GM23248 (cell line): Measurements from ENCODE around the gene PSMC3.

Source experiments
- EZH2 ChIP-seq: fragments of 200-600 bp; sonication (generic); IDR thresholded peaks from 2 replicates; pipeline ENCODE4 v1.6.1; 2018; ENCODE audit warnings: antibody characterized with exemption, mild to moderate bottlenecking; ENCODE audit not compliant: insufficient read depth, poor library complexity, severe bottlenecking
- EZH2phosphoT487 ChIP-seq: fragments of 200-600 bp; sonication (generic); IDR thresholded peaks from 2 replicates; pipeline ENCODE4 v1.6.1; 2018; ENCODE audit warnings: antibody characterized with exemption, moderate library complexity, mild to moderate bottlenecking, low read depth; ENCODE audit not compliant: insufficient read depth

DNA sequence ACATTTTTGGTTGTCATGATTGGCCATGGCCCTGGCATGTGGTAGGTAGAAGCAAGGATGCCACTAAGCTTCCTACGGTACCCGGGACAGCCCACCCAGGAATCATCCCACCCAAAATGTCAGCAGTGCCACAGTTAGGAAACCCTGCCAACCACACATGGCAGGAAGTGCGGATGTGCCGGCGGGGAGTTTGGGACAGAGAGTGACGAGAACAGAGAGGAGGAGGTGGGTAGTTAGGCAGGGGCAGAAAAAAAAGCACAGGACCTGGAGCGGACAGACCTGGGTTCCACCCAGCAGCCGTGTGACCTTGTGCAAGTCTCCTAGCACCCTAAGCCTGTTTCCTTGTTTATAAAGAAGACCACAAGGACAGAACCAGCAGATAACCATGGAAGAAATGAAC is 51.2 kb downstream of the PSMC3 start:
- TF ChIP-seq EZH2 = no peak
- no peak for TF ChIP-seq EZH2phosphoT487
